ENCODE measurements around the gene PAPPA2.
"Not testable (repeated sequence)": the region's sequence is repeated elsewhere in the genome, so short reads cannot be mapped to it uniquely, and the experiment has no call there.

PAPPA2 gene

DNA sequence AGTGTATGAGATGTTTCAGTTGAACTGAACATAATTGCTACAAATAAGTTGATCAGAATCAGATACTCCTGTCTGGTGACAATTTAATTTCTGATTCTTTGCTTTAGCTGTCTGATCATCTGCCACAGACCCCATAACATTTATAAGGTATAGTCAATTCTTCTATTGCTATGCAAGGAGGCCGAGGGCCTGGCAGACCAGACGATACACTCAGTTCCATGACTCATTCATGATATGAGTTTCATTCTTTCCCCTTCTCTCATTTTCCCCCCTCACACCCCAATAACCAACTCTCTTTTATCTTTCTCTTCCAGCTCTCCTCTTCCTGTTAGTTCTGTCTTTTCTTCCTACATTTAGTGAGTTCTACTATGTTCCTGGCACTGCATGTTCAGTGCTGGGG lies 236.8 kb downstream of the PAPPA2 start:
- no peak for DNase-seq

DNA sequence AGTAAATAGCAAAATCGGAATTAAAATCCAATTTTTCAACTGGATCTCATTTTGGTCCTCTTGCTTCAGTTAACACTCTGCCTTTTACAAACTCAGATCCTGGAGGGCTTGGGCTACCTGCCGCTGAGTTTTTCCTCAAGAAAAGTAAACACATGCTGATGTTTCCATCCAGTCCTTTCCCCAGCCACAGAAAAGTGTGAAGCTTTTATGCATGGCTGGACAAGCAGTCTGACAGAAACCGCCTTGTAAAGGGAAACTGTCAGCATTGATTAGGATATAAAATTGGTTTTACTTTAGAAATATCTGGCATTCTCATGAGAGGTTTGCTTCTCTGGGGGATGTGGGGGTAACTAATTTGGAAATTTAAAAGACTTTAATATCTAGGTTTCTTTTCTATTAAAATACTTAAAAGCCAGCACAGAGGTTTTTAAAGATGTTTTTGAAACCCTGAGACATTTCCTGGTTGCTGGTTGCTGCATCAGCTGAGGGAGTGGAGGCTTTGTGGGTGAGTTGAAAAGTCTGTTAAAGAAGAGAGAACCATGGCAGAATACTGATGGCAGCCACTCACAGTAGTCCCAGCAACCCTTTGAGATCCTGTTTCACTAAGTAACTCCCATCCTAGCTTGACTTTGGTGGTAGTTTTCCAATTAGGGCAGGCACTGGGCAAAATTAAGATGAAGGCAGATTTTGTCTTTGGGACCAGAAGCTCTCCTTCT lies 238.3 kb downstream of the PAPPA2 start:
- DNase-seq: no peak

DNA sequence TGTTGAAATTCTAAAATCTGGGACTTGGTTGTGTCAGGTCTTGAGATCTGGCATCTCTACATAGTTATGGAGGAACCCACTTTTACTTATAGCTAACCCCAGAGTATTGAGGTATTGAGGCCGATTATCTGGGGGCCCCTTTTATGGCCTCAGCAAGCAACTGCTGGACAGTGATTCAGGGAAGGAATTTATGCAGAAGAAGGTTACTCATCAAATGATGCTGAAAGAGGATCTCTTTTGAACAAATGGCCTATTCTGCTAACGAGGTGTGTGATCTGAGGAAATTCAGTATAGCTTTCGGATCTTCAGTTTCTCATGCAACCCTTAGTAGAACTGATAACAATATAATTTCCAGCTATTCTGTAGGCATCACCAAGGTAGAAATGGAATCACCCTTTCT lies 239.9 kb downstream of the PAPPA2 start:
- no peak for DNase-seq

DNA sequence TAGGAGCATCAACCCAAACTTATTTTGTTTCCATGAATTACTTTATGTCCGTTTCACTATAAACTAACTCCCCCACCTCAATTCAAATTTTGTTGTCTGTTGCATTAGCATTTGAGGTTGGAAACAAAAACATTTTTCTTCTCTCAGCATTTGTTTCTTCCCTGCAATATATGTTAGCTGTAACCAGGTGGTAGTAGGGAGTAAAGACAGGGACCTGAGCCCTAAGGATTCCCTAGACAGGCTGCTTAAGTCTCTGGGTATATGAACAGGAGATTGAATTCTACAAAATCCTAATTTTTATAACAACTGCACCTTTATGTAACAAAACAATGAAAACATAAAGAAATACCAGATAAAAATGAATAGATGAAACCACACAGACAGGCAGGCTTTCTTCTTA lies 242.6 kb downstream of the PAPPA2 start:
- DNase-seq: no peak

DNA sequence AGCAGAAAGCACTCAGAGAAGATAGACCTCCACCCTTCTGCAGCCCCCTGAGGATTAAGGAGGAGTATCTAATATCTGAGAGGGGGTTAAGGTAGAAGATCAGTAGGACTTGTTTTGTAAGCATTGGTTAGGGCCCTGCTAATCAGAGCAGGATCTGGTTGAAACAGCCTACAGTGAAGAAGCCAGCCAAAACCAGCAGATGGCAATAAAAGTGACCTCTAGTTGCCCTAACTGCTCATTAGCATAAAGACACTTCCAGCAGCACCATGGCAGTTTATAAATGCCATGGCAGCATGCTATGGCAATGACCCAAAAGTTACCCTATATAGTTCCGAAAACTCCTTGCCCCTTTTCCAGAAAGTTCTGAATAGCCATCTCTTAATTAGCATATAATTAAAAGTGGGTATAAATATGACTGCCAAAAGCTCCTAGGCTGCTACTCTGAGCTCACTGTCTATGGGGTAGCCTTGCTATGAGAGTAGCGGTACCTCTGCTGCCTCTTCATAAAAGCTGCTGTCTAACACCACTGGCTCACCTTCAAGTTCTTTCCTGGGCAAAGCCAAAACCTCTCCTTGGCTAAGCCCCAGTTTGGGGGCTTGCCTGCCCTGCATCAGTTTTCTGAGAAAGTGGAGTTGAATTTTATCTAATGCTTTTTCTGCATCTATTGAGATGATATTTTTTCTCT lies 254.2 kb downstream of the PAPPA2 start:
- no peak for DNase-seq

DNA sequence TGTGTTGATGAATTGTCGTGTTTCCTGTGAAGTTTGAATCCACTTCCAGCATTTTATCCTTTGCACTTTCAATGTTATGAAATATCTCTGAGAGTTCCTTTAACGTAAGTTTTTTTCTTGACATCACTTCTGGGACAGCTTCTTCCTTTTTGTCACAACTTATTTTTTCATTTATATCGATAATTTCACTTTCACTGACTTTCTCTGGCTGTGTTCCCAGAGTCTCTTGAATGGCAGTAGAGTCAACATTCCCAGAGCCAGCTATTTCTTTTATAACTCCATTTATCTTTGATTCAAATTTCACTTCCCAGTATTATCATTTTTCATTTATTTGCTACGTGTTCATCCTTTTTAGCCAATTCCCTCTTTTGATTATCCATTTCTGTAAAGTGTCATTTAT lies 256.5 kb downstream of the PAPPA2 start:
- DNase-seq: no peak

DNA sequence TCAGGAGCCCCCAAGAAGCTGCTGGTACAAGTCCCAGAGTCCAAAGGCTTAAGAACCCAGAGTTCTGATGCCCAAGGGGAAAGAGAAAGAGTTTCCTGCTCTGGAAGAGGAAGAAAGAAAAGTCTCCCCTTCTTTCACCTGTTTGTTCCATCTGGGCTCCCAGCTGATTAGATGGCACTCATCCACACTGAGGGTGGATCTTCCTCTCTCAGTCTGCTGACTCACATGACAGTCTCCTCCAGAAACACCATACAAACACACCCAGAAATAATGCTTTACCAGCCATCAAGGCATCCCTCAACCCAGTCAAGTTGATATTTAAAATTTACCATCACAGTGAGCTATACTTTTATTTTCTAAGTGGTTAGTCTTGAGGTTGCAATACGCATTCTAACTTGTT lies 257.9 kb downstream of the PAPPA2 start:
- DNase-seq: no peak

DNA sequence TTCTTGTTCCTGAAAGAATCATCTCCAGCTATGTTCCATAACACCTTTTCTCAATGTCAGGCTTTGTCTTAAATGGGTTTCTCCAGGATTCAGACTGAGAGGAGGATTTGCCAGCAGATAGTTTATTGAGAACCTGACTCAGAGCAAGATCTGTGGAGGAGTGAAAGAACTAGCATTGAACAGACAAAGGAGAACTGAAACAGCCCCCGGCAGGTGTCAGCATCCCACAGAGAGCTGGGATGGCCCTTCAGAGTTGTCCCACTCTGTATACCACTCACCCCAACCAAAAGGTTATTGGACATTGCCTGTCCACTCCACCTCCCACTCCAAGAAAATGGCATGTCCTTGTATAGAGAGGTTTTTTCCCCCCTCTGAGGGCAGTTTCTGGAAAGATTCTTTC lies 270.7 kb downstream of the PAPPA2 start:
- DNase-seq: no peak

DNA sequence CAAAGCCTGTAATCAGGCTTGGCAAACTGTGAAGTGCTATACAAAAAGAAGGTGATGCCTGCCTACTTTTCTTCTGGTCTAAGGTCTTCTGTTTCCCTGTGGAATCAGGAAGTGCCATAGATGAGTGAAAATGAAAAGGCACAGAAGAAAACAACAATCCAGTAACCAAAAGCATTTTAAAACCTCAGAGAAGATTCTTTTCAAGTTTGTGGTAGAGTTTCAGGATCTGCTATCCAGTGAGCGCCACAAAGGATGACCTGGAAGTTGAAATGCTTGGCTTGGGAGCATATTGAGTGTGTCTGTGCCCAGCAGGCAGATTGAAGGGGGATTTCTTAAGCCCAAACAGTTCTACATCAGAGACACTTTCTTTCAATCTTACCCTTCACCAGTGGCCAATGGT lies 272.2 kb downstream of the PAPPA2 start:
- DNase-seq: no peak

DNA sequence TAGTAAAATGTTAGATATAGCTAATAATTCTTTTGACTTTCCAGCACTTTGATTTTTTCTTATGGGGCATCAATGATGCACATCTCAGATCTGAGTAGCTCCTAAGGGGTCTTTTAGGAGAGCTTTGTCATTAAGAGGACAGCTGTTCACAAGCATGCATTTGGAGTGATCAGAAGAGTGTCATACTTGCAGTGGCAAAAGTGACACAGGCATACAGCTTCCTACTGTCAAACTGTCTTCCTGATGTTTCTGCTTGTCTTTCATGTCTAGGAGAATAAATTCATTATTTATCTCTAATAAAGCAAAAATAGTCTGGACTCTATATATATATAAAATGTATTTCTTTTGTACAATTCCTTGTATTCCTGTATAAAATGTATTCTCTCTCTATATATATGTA lies 273.0 kb downstream of the PAPPA2 start:
- DNase-seq: no peak

DNA sequence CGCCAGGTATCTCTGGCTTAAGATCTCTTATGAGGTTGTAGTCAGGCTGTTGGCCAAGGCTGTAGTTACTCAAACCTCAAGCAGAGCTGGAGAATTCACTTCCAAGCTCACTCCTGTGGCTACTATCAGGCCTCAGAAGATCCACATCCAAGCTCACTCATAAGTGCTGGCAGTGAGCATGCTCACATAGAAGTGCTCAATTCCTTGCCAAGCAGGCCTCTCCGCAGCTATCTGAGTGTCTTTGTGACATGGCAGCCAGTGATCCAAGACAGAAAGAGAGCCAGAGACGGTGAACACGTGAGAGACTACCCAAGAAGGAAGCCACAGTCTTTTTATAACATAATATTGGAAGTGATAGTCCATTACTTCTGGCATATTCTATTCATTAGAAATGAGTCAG lies 278.2 kb downstream of the PAPPA2 start:
- no peak for DNase-seq

DNA sequence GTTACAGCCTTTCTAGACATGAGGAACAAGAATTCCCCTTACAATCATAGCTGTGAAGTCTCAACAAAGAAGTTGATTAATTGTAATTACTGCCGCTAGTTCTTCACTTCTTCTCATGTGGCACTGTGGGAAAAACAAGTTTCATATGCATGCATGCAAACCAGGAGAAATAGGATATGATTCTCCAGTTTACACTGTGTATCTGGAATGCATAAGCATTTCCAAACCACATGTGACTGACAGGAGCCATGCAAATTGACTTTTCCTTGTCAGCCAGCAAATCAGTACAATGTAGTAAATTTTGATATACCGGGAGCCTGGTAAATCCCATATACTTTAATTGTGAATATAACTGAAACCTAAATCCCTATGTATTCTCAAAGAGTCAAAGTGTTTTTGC lies 279.3 kb downstream of the PAPPA2 start:
- DNase-seq: no peak

DNA sequence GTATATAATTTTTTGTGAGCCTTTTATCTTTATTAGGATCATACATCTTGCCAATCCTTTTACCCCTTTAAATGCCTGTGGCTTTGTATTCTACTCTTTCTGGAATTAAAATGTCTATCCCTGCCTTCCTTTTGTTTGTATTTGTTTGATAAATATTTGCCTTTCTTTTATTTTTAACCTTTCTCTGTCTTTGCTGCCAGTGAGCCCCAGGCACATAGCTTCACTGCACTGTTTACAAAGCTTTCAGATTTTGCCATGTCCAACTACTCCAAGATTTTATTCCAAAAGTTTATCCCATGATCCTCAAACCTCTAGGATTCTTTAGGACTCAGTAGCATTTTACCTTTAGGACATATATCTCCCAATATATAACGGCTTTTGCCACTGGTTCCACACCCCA lies 281.2 kb downstream of the PAPPA2 start:
- DNase-seq: no peak

DNA sequence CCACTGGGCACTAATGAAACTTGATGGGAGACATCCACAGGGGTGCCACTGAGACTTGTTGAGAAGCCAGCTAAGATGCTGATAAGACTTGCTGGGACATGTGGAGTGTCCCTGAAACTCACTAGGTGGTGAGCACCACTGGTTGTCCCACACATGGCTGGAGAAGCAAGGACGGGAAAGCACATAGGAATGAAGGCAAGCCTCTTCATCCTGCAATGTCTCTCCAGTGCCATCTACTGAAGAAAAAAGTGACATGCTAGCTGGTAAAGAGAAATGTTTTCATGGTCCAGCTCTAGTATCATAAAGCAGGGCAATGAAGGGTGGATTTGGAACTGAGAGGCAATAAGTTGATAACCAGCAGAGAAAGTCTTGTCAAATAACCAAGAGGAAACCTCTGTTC lies 283.0 kb downstream of the PAPPA2 start:
- no peak for DNase-seq

DNA sequence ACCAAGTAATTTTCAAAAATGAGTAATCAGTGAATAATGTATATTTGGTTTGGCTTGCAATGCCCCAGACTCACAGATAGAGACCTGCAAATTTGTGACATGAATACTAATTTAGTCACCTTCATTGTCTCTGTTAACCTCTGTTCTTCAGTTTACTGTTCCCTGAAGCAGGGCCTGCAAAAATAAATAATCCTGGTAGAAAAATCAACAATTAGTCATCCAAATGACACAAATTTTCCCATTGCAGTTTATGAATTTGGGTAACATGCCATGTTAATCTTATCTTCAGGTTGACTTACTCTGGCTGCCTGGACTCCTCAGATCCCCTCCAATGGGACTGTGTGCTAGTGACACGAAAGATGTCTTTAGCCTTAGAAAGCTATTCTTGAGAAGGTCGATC lies 289.5 kb downstream of the PAPPA2 start:
- no peak for DNase-seq

DNA sequence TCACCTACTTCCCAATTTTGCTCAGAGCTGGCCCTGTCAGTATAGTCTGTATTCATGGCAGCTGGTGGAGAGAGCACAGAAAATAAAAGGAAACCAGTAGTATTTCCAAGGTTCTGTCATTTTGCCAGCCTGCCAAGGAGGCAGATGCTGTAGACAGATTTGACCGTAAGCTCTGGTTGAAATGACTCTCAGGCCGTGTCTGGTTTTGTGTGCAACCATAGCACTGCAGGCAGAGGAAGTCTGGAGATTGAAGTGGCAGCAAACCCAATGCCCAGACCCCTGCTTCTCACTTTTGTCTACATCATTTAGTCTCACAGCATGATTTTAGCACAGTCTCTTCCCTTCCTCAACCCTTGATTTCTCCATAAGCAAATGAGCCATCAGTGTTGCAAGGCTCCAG lies 291.7 kb downstream of the PAPPA2 start:
- no peak for DNase-seq

DNA sequence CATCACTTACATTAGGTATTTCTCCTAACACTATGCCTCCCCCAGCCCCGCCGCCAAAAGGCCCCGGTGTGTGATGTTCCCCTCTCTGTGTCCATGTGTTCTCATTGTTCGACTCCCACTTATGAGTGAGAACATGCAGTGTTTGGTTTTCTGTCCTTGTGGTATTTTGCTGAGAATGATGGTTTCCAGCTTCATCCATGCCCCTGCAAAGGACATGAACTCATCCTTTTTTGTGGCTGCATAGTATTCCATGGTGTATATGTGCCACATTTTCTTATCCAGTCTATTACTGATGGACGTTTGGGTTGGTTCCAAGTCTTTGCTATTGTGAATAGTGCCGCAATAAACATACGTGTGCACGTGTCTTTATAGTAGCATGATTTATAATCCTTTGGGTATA lies 293.8 kb downstream of the PAPPA2 start:
- not testable (repeated sequence) for DNase-seq

DNA sequence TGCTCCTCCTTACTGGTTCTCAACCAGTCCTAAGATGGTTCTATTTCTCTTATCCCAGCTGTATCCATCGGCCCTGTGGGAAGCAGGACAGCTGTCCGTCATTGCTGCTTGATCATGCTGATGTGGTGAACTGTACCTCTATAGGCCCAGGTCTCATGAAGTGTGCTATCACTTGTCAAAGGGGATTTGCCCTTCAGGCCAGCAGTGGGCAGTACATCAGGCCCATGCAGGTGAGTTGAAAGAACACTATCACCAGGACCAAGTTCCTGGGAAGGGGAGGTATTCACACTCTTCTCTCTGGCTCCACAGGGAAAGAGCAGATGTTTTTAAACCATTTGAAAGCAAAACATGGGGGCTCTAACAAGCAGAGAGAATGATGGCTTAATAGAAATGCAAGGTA lies 302.6 kb downstream of the PAPPA2 start:
- no peak for DNase-seq

DNA sequence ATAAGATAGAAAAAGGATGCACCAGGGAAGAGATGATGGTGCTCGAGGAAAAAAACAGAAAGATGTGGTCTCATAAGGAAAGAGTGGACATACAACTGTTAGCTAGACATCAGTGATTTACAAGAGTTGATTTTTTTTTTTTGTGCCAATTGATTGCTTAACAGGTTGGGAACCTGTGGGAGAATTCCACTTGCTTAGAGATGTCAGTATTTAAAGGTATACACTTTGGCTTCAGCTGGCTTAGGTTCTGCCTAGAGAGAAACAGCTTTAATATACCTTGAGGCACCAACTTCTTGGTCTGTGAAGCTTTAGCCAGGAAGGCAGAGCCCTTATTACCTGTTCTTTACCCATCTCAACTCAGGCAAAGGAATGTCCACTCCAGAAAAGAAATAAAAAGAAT lies 303.8 kb downstream of the PAPPA2 start:
- no peak for DNase-seq

DNA sequence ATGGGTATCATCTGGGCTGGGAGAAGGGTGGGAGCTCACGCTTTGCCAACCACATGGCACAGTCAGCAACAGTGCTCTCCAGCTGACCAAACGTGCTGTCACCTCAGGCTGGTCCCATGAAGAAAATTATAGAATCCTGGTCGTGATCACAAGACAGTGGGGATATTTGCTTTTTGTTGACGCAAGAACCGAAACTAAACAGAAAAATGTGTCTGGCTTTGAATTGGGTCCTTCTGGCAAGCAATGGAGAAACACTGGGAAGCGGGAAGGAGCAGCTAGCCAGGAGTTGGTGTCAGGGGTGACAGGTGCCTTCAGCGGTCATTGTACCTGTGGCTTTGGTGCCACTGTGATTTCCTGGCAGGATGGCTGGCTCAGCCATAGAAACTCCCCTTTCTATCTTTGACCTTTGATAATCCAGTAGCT lies 304.8 kb downstream of the PAPPA2 start:
- DNase-seq: no peak

DNA sequence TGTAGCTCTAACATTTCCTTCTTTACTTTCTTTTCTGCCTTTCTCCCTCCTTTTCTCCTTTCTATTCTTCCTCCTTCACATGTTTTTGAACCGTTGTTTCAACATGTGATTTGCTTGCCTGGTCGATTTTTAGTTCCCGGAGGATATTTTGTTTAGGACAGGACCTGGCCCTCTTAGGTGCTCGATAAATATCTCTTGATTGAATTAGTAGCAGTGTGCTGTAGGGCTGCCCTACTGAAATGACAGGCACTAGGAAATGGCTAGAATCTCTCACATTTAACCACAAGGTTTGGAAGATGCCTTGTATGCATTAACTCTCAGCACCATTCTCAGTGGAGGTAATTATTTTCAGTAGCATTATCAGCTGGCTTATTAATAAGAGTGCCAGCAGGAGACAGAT lies 305.6 kb downstream of the PAPPA2 start:
- no peak for DNase-seq

DNA sequence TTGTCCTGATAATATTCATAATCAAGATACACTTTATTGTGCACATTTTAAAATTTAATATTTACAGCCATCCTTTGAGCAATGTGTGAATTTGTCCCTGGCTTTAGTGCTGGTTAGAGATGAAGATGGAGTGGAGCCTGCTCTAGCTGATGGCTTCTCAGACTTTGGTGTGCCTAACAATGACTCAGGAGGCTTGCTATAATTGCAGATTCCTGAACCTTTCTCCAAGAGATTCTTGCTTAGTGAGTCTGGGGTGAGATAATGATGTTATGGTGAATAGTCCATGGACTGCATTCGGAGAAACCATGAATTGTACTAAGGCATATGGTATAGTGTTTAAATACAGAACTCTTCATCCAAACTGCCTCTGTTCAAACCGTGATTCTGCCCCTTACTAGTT lies 307.1 kb downstream of the PAPPA2 start:
- no peak for DNase-seq

DNA sequence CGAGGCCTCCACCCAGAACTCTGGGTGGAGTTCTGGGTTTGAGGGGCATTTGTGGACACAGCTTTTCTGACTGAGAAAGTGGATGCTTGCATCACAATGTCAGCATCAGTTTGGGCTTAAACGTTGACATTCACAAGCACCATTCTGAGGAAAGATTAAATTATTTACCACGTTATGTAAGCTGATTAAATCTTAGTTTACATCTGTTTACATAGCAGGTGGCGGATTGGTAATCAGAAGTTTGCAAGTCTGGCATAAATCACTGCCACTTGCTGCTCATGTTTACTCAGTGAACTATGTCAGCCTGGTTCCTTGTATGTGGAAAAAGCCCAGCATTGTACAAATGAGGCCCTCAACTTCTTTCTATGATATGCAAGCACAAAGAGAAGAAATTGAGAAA lies 310.1 kb downstream of the PAPPA2 start:
- DNase-seq: no peak

DNA sequence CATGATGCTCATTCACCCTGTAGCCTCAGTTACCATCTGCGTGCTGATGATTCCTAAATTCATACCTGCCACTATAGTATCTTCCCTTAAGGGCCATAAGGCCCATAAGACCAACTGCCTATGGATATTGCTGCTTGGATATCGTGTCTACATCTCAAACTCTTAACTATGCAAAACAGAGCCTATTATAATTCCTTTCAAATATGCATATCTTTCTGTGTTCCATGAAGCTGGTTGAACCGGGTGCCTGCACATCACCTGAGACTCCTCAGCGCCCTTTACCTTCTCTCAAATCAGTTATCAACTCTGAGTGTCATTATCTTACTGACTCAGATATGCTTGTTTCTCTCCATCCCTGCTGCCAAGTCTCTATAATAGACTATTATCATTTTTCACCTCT lies 311.2 kb downstream of the PAPPA2 start:
- DNase-seq: no peak

DNA sequence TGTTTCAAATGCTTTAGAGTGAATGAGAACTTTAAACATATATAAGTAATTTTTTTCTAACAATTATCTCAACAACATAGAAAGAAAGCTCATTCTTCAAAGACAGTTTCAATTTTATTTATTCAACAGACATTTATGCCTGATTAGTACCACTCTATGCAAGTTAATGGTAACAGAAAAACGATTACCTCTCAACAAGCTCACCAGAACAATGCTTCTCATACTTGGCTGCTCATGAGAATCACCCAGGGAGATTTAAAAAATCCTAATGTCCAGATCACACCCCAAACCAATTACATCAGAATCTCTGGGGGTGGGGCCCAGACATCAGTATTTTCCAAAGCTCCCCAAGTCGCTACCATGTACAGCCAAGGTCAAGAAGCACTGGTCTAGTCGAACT lies 312.4 kb downstream of the PAPPA2 start:
- DNase-seq: no peak
